ENCODE measurements around the gene C1QTNF5.

Gene C1QTNF5

DNA sequence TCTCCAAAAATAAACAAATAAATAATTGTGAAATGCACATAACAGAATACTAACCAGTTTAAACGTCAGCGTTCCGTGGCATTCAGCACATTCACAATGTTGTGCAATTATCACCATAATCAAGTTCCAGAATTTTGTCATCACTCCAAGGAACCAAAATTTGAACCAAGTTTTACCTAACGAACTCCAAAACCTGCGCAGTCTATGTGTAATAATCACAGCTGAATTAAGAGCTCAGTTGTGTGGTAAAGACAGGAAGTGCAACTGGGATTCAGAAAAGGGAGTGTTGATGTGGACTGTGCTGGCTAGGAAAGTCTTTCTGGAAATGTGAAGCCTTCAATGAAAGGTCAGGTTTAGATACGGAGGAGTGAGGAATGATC is 18.3 kb downstream of the C1QTNF5 start:
- Histone ChIP-seq H3K36me3 (ENCODE audit: control insufficient read depth, insufficient read depth, low read length) (no peaks in the 10 kb centered on the region), H3K4me3 (ENCODE audit: low read length) (no peak overlapping the region), H3K27me3 (ENCODE audit: control insufficient read depth, insufficient read depth, low read length) (no peaks in the 10 kb centered on the region; the same call in 1 of the 2 replicates), H3K27ac (ENCODE audit: low read length) (no peak overlapping the region), H3K9me3 (ENCODE audit: control insufficient read depth, insufficient read depth, low read length) (no peaks in the 10 kb centered on the region), H3K4me1 (ENCODE audit: control insufficient read depth, insufficient read depth, low read length) (peaks cover 17% of the 10 kb centered on the region)
- DNase-seq (ENCODE audit: low read depth, low spot score) = no peak
- WGBS (ENCODE audit: insufficient coverage, insufficient read length) = no CpG with 5 or more reads among the region's 6 CpGs

DNA sequence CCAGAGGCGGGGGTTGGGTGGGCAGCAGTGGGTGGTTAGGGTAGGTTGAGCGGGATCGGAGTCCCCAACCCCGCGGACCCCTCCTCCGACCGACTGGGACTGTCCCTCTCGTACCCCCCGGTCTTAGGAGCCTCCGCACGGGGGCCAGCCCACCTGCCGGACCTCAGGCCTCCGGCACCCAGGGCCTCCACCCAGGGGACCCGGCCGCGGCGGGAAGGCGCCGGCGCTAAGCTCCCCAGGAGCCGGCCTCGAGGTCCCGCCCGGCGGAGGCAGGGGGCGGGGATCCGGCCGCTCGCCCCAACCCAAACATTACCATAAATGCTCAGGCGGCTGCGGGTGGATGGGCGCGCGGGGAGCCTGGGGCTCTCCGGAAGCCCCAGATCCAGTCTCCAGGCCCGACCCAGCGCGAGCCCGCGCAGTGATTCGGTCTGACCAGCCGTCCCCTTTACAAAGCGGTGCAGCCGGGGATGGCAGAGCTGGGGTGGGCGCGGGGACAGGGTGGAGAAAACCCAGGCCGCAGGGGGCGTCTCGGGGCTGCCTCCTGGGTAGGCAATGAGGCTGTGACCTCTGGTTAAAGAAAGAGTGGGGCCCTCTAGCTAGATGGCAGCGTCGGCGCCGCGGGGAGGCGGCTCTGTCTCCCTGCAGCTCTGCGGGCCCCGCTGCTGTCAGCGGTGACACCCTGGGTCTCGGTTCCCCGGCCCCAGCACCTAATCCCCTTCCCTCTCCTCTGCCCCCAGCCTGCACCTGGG is 19.7 kb downstream of the C1QTNF5 start:
- H3K9me3 ChIP-seq (ENCODE audit: control insufficient read depth, insufficient read depth, low read length) = no peaks in the 10 kb centered on the region
- peaks cover 2% of the 10 kb centered on the region for H3K27me3 ChIP-seq (ENCODE audit: control insufficient read depth, insufficient read depth, low read length)
- no peak overlapping the region for H3K27ac ChIP-seq (ENCODE audit: low read length)
- peaks cover 17% of the 10 kb centered on the region for H3K4me1 ChIP-seq (ENCODE audit: control insufficient read depth, insufficient read depth, low read length)
- H3K36me3 ChIP-seq (ENCODE audit: control insufficient read depth, insufficient read depth, low read length) = no peaks in the 10 kb centered on the region
- DNase-seq (ENCODE audit: low read depth, low spot score) = no peak
- H3K4me3 ChIP-seq (ENCODE audit: low read length) = peak overlapping the region; percentile 41; the same call in 1 of the 2 replicates
- no CpG with 5 or more reads among the region's 60 CpGs for WGBS (ENCODE audit: insufficient coverage, insufficient read length)

DNA sequence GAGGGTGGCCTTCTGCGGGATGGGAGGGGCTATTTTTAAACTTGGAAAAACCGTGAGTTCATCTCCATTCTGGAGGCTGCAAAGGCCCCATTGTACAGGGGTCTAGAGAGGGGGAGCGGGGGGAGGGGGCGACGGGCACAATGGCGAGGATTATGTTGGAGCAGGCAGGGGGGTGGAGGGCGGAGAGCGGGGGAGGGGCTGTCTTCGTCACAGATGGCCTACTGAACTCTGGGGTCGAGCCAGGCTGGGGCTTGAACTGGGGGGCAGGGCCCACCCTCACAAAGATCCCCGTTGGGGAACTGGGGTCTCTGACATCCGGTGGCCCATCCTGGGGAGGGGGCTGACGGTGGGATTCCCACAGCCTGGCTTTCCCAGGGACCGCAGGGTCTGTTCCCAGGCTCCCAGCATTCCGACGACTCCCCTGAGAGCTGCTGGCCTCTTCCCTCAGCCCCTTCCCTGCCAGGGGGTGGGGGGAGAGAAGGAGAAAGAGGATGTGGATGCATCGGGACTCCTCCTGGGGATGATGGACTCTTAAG is 20.4 kb downstream of the C1QTNF5 start:
- H3K4me3 ChIP-seq (ENCODE audit: low read length) = peak overlapping the region; percentile 41; the same call in 1 of the 2 replicates
- H3K36me3 ChIP-seq (ENCODE audit: control insufficient read depth, insufficient read depth, low read length) = no peaks in the 10 kb centered on the region
- no CpG with 5 or more reads among the region's 17 CpGs for WGBS (ENCODE audit: insufficient coverage, insufficient read length)
- H3K27me3 ChIP-seq (ENCODE audit: control insufficient read depth, insufficient read depth, low read length) = peaks cover 7% of the 10 kb centered on the region
- H3K4me1 ChIP-seq (ENCODE audit: control insufficient read depth, insufficient read depth, low read length) = peaks cover 21% of the 10 kb centered on the region
- H3K27ac ChIP-seq (ENCODE audit: low read length) = no peak overlapping the region
- no peaks in the 10 kb centered on the region for H3K9me3 ChIP-seq (ENCODE audit: control insufficient read depth, insufficient read depth, low read length)
- DNase-seq (ENCODE audit: low read depth, low spot score) = no peak

DNA sequence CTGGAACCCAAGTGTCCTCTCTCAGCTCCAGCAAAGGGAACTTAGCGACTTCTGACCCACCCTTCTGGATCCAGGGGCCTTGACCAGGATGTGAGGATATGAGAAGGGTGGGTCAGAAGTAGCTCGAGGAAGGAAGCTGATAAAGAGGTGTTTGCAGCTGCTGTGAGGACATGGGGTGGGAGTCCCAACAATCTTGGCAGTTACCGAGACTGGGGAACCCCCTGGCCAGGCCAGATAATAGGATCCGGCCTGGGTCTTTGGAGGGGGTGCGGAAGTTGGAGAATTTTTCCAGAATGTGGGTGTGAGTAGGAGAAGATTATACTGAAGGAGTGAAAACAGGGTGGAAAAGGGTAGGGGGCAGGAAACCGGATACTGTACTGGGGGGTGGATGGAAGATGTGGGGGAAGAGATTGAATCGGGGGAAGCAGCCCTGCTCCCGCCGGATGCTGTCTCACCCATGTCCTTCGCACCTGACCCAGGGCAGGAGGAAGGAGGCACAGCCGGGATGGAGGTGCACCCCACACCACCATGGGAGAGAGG is 20.9 kb downstream of the C1QTNF5 start:
- peaks cover 23% of the 10 kb centered on the region for H3K4me1 ChIP-seq (ENCODE audit: control insufficient read depth, insufficient read depth, low read length)
- H3K4me3 ChIP-seq (ENCODE audit: low read length) = no peak overlapping the region
- no peak overlapping the region for H3K27ac ChIP-seq (ENCODE audit: low read length)
- peaks cover 7% of the 10 kb centered on the region for H3K27me3 ChIP-seq (ENCODE audit: control insufficient read depth, insufficient read depth, low read length)
- WGBS (ENCODE audit: insufficient coverage, insufficient read length) = no CpG with 5 or more reads among the region's 11 CpGs
- H3K9me3 ChIP-seq (ENCODE audit: control insufficient read depth, insufficient read depth, low read length) = no peaks in the 10 kb centered on the region
- DNase-seq (ENCODE audit: low read depth, low spot score) = no peak
- H3K36me3 ChIP-seq (ENCODE audit: control insufficient read depth, insufficient read depth, low read length) = no peaks in the 10 kb centered on the region

DNA sequence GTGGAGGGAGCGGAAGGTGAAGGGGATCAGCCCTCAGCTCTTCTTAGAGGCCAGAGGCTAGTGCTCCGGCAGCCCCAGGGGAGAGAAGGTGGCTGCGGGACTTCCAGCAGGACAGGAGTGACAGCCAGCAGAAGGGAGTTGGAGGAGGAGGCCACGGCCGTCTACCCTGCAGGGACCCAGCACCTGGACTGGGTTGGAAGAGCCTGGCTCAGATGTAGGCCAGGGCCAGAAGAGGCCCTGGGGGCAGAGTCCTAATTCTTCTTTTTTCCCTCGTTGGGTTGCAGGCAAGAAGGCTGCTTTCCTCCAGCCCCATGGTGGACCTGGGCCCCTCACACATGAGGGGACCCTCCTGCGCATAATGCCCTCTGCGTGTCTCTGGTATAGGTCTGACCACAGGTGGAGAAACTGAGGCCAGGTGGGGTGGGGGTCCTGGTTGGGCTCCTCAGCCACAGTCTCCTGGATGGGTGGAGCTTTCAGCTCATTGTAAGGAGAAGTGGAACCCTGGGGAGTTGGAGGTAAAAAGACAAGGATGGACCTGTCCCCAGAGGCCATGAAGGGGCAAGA is 21.5 kb downstream of the C1QTNF5 start:
- Histone ChIP-seq H3K9me3 (ENCODE audit: control insufficient read depth, insufficient read depth, low read length) (no peaks in the 10 kb centered on the region), H3K36me3 (ENCODE audit: control insufficient read depth, insufficient read depth, low read length) (no peaks in the 10 kb centered on the region), H3K4me1 (ENCODE audit: control insufficient read depth, insufficient read depth, low read length) (peaks cover 24% of the 10 kb centered on the region), H3K4me3 (ENCODE audit: low read length) (no peak overlapping the region), H3K27ac (ENCODE audit: low read length) (no peak overlapping the region), H3K27me3 (ENCODE audit: control insufficient read depth, insufficient read depth, low read length) (peaks cover 7% of the 10 kb centered on the region)
- no peak for DNase-seq (ENCODE audit: low read depth, low spot score)
- WGBS (ENCODE audit: insufficient coverage, insufficient read length) = no CpG with 5 or more reads among the region's 8 CpGs

DNA sequence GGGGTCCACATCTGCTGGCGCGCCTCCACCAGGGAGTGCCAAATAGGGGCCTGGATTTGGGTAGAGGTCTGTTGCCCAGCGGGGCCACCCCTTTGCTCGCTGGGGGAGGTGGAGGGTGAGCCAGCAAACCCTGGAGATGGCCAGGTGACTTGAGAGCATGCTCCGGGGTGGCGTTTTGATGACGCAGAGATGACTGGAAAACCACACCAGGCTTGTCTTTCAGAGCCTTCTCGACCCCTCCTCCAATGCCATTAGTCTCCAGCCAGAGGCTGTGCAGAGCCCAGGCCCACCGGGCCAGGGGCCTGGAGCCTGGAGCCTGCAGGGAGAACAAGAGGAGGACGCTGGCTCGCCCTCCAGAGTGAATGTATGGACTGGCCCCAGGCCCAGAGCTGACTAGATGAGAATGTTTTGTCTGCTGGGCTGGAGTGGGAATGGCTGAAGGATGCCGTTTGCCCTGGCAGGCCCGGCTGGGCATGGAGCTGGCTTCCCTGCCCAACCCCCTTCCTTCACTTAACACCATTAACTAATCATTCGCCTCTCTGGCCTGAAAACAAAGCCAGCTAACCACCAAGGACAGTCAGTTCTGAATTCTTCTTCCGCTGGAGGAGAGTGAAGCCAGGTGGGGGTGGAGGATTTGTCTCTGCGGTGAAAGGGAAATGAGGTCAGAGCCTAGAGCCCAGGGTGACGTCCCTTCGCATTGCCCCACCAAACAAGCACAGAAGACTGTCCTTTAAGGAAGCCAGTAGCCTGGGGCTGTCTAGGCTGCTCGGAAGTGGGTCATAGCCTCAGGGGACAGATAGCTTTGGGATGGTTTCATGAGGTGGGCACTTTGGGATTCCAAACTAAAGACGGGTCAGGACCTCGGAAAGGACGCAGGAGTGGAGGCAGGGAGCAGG is 22.2 kb downstream of the C1QTNF5 start:
- Histone ChIP-seq H3K27me3 (ENCODE audit: control insufficient read depth, insufficient read depth, low read length) (peaks cover 7% of the 10 kb centered on the region), H3K36me3 (ENCODE audit: control insufficient read depth, insufficient read depth, low read length) (no peaks in the 10 kb centered on the region), H3K9me3 (ENCODE audit: control insufficient read depth, insufficient read depth, low read length) (no peaks in the 10 kb centered on the region), H3K27ac (ENCODE audit: low read length) (no peak overlapping the region), H3K4me3 (ENCODE audit: low read length) (no peak overlapping the region), H3K4me1 (ENCODE audit: control insufficient read depth, insufficient read depth, low read length) (peaks cover 24% of the 10 kb centered on the region)
- DNase-seq (ENCODE audit: low read depth, low spot score) = no peak
- no CpG with 5 or more reads among the region's 22 CpGs for WGBS (ENCODE audit: insufficient coverage, insufficient read length)

DNA sequence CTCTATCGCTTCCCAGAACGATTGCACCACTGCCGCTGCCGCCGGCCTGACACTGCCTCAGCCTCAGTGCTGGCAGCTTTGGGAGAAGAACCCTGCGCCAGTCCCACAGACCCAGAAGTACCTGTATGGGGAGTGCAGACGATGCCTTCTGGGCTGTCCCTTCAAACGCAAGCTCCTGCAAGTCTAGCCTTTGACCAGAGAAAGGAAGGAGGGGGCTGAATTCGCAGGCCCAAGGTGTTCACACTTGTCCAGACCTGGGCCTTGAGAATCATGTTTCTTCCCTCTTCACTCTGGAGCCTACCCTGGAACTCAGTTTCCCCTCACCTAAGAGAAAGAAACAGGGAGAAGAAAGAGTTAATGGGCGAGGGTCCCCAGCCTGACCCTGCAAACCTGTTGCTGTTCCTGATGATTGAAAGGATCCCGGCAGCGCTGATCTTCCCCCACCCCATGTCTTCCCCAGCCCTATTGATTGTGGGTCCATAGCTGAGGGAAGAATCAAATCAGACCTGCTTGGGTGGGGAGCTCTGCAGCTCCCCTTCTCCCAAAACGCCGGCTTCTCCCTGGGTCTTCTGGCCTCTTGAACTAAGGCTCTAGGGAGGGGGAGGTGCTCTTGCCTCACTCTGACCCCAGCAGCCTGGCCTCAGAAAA is 23.0 kb downstream of the C1QTNF5 start:
- H3K4me3 ChIP-seq (ENCODE audit: low read length) = no peak overlapping the region; the same call in 1 of the 2 replicates
- no CpG with 5 or more reads among the region's 14 CpGs for WGBS (ENCODE audit: insufficient coverage, insufficient read length)

DNA sequence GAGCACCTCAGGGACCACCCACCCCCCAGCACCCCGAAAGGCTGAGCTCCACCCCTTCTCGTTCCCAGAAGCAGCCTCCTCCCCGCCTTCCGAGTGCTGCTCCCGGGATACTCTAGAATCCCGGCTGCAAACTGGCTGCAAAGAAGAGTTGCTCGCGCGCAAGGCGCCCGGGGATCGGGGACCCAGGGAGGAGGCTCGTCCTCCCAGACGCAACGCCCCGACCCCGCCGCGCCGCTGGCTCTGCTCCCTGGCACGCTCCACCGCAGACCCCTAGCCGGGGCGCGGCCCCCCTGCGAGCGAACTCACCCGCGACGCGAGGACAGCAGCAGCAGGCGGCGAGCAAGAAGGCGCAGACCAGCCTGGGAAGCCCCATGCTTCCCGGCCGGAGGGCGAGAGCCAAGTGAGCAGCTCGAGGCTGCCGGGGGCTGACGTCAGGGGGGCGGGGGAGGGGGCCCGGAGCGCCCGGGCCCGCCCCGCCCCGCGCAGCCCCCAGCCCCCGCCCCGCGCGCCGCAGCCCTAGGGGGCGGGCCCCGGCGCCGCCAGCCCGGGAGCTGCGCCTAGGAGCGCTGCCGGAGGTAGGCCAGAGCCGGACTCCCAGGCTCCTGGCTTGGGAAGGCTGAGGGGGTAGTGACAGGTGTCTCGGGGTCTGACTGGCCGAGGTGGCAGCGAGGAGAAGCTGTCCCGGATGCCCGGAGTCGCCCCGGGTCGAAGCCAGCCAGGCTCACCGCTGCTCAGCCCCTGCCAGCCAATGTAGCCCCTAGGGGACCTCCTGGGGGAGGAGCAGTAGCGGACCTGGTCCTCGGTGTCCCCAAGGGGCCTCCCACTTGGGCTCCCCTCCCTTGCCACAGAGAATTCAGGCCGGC is 23.7 kb downstream of the C1QTNF5 start, which contains the start of gene MCAM:
Gene MCAM (minus strand): TSS at position 402 of the 863 bp plus-strand sequence. CDS start 29 bp downstream, at position 373.
- H3K27me3 ChIP-seq (ENCODE audit: control insufficient read depth, insufficient read depth, low read length) = peaks cover 7% of the 10 kb centered on the region
- WGBS (ENCODE audit: insufficient coverage, insufficient read length) = no CpG with 5 or more reads among the region's 74 CpGs
- DNase-seq (ENCODE audit: low read depth, low spot score) = no peak
- peak within 1 kb of the TSS; percentile 53; the same call in 1 of the 2 replicates for H3K4me3 ChIP-seq (ENCODE audit: low read length)
- H3K27ac ChIP-seq (ENCODE audit: low read length) = no peak within 1 kb of the TSS
- peaks cover 5% of the 10 kb centered on the region; the same call in 1 of the 2 replicates for H3K36me3 ChIP-seq (ENCODE audit: control insufficient read depth, insufficient read depth, low read length)
- peaks cover 24% of the 10 kb centered on the region for H3K4me1 ChIP-seq (ENCODE audit: control insufficient read depth, insufficient read depth, low read length)
- H3K9me3 ChIP-seq (ENCODE audit: control insufficient read depth, insufficient read depth, low read length) = no peaks in the 10 kb centered on the region

More for the DNA sequence above, 23.0 kb downstream of the C1QTNF5 start:
- Histone ChIP-seq H3K27ac (ENCODE audit: low read length) (no peak overlapping the region), H3K36me3 (ENCODE audit: control insufficient read depth, insufficient read depth, low read length) (no peaks in the 10 kb centered on the region), H3K9me3 (ENCODE audit: control insufficient read depth, insufficient read depth, low read length) (no peaks in the 10 kb centered on the region), H3K4me1 (ENCODE audit: control insufficient read depth, insufficient read depth, low read length) (peaks cover 24% of the 10 kb centered on the region), H3K27me3 (ENCODE audit: control insufficient read depth, insufficient read depth, low read length) (peaks cover 7% of the 10 kb centered on the region)
- no peak for DNase-seq (ENCODE audit: low read depth, low spot score)

Data from iPS DF 6.9 (cell line).